Measurements from ENCODE around the gene CD69. TPM values are rescaled to one million over a fixed set of nuclear protein-coding genes. Genes with fewer than 3 reads are reported as not detected.
"Not testable (repeated sequence)": the region's sequence is repeated elsewhere in the genome, so short reads cannot be mapped to it uniquely, and the experiment has no call there.

CD69 gene
- total RNA-seq, 4 donors from 2014 or later = 0.47 to 2.6 (median 1.1) TPM

GRCh38 chr12:9742661-9743060 is 18.0 kb downstream of the CD69 start:
- ATAC-seq = no peak
- no peaks in the 10 kb centered on the region for H3K9me3 ChIP-seq
- H3K27me3 ChIP-seq = peaks cover 5% of the 10 kb centered on the region
- TF ChIP-seq, protein P1, sequence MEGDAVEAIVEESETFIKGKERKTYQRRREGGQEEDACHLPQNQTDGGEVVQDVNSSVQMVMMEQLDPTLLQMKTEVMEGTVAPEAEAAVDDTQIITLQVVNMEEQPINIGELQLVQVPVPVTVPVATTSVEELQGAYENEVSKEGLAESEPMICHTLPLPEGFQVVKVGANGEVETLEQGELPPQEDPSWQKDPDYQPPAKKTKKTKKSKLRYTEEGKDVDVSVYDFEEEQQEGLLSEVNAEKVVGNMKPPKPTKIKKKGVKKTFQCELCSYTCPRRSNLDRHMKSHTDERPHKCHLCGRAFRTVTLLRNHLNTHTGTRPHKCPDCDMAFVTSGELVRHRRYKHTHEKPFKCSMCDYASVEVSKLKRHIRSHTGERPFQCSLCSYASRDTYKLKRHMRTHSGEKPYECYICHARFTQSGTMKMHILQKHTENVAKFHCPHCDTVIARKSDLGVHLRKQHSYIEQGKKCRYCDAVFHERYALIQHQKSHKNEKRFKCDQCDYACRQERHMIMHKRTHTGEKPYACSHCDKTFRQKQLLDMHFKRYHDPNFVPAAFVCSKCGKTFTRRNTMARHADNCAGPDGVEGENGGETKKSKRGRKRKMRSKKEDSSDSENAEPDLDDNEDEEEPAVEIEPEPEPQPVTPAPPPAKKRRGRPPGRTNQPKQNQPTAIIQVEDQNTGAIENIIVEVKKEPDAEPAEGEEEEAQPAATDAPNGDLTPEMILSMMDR (IDR thresholded peaks at IDR 0.05) = no peak
- no peak for TF ChIP-seq EP300 (IDR thresholded peaks at IDR 0.05)
- TF ChIP-seq POLR2A (IDR thresholded peaks at IDR 0.05) = no peak
- TF ChIP-seq POLR2AphosphoS5 (IDR thresholded peaks at IDR 0.05) = no peak
- H3K36me3 ChIP-seq = no peaks in the 10 kb centered on the region
- WGBS, 2 donors (ENCODE audit: low coverage in 1 of 2) = 34 to 90% methylated on average over 2 to 4 of the region's 5 CpGs
- no peak overlapping the region for H3K27ac ChIP-seq
- H3K4me1 ChIP-seq = no peaks in the 10 kb centered on the region
- H3K4me3 ChIP-seq = no peak overlapping the region

DNA sequence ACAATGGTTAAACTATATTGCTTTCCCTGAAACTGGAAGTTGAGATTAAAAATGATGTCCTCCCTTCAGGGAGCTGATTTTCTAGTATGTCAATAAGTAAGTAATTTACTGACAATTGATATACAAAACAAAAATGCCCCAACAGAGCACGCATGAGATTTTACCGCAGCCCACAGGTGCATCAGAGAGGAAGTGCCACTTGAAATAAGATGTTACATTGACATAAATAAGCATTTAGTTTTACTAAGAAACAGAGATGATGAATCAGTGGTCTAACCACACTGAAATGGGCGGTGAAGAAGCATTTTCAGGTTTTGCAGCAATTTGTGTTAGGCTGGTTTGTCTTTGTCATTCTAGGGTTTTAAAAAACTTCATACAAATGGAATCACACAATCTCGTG is 19.0 kb downstream of the CD69 start:
- ATAC-seq = no peak
- TF ChIP-seq POLR2A (IDR thresholded peaks at IDR 0.05) (no peak), EP300 (IDR thresholded peaks at IDR 0.05) (no peak), POLR2AphosphoS5 (IDR thresholded peaks at IDR 0.05) (no peak)
- TF ChIP-seq, protein P1 (IDR thresholded peaks at IDR 0.05) = no peak

DNA sequence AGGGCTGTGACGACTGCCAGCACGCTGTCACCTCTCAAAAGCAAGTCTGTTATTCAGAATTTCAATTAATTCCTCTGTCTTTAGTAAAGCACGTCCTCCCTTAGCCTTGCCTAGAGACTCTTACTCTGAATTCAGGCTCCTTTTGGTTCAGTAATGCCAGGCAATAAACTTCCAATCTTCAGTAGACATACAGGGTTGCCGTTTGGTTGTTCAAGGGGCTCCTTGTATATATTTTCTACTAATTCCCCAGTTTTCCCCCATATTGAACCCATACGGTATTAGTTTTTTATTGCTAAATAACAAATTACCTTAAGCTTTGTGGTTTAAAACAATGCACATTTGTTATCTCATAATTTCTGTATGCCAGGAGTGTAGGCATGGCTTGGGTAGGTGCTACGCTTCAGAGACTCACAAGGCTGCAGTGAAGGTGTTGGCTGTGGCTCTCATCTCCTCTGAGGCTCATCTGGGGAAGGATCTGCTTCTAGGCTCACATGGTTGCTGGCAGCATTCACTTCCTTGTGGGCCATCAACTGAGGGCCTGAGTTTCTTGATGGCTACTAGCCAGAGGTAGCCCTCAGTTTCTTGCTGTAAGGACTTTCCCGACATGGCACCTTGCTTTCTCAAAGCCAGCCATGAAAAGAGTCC is 20.5 kb downstream of the CD69 start:
- peak overlapping the region; percentile 44 to 47 for H3K4me3 ChIP-seq
- H3K9me3 ChIP-seq = no peaks in the 10 kb centered on the region
- TF ChIP-seq EP300 (IDR thresholded peaks at IDR 0.05) (no peak), POLR2A (IDR thresholded peaks at IDR 0.05) (no peak), POLR2AphosphoS5 (IDR thresholded peaks at IDR 0.05) (no peak)
- TF ChIP-seq, protein P1 (IDR thresholded peaks at IDR 0.05) = no peak
- no peak for ATAC-seq
- peaks cover 5% of the 10 kb centered on the region for H3K27me3 ChIP-seq
- peak overlapping the region in 2 of 4 donors; percentile 14 to 15 for H3K27ac ChIP-seq
- H3K4me1 ChIP-seq = no peaks in the 10 kb centered on the region
- H3K36me3 ChIP-seq = no peaks in the 10 kb centered on the region
- WGBS, 2 donors (ENCODE audit: low coverage in 1 of 2) = 67 to 75% methylated on average over 4 of the region's 7 CpGs

More for the DNA sequence above, 19.0 kb downstream of the CD69 start:
- no peaks in the 10 kb centered on the region for H3K4me1 ChIP-seq
- no peak overlapping the region for H3K27ac ChIP-seq
- peaks cover 5% of the 10 kb centered on the region for H3K27me3 ChIP-seq
- no peaks in the 10 kb centered on the region for H3K9me3 ChIP-seq
- H3K36me3 ChIP-seq = no peaks in the 10 kb centered on the region
- WGBS, 2 donors (ENCODE audit: low coverage in 1 of 2) = 83 to 86% methylated on average over 4 of the region's 4 CpGs
- H3K4me3 ChIP-seq = no peak overlapping the region

- not testable (repeated sequence) for H3K9me3 ChIP-seq, ATAC-seq, H3K36me3 ChIP-seq, H3K27me3 ChIP-seq, H3K4me1 ChIP-seq
- WGBS, 2 donors (ENCODE audit: low coverage in 1 of 2) = 80% methylated on average over 2 of the region's 54 CpGs; no CpG with 5 or more reads in 1 of the 2 donors
- TF ChIP-seq POLR2A (IDR thresholded peaks at IDR 0.05) = peak in 1 of 2 donors; percentile 14
- Histone ChIP-seq H3K4me3 (peak overlapping the region; percentile 44 to 47), H3K27ac (peak overlapping the region in 2 of 4 donors; percentile 14 to 15)
These were observed 21.1 kb downstream of the CD69 start for GRCh38 chr12:9739404-9740105.

GRCh38 chr12:9738905-9739304 is 21.8 kb downstream of the CD69 start:
- H3K36me3 ChIP-seq, ATAC-seq: not testable (repeated sequence)
- no CpG with 5 or more reads among the region's 14 CpGs for WGBS, 2 donors (ENCODE audit: low coverage in 1 of 2)

More at GRCh38 chr12:9738905-9739304, 21.8 kb downstream of the CD69 start:
- not testable (repeated sequence) for H3K4me1 ChIP-seq, H3K27ac ChIP-seq, H3K27me3 ChIP-seq, H3K9me3 ChIP-seq, H3K4me3 ChIP-seq

Data from gastroesophageal sphincter (tissue), 4 donors.